Hindlimb muscle (tissue), 1 donor: ENCODE measurements around the gene SLIT3. TPM values are rescaled to one million over a fixed set of nuclear protein-coding genes. Genes with fewer than 3 reads are reported as not detected.

Experiments used
- DNase-seq: peaks from one replicate; pipeline ENCODE4 v3.0.0-alpha.2; 2013
- polyA plus RNA-seq: library from polyadenylated mRNA; unstranded; fragments of 120-200 nt; gene quantifications from one replicate; pipeline ENCODE4 v1.2.1, GENCODE V29; 2013; ENCODE audit not compliant: insufficient read length

Gene SLIT3
- polyA plus RNA-seq, 1 donor: 7.5 TPM

DNA sequence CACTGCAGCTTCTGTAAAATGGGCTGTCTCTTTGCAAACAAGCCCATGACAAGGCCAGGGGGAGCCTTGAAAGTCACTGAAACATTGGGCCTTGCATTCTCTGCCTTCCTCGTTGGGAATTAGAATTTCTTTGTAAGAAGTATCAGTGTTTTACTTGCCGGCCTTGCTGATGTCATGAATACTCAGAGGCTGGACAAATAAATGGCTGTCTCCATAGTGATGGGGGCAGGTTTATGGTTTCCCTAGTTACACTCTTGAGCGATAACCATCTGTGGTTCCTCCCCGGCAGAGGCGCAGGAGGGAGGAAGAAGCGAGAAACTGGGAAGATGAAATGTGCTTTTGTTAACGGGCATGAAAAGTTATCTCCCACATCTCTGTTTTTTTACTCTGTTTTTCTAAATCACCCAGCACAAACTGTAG, 449.0 kb downstream of the SLIT3 start:
- no peak for DNase-seq

DNA sequence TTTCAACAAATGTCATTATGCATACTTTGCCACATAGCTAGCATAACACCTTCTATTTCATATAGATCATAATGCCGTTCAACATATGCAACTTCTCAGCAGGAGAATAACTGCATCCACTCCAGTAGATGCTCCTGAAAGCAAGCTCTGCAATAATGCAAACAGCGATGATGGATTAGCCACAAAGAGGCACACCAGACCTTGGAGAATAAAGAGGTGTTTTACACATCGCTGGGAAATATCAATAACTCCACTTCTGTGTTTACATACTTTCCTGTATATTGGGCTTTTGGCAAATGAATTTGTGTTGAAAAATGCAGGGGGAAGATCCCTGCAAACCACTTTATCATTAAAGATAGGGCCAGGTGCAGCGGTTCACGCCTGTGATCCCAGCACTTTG, 450.3 kb downstream of the SLIT3 start:
- DNase-seq: no peak

DNA sequence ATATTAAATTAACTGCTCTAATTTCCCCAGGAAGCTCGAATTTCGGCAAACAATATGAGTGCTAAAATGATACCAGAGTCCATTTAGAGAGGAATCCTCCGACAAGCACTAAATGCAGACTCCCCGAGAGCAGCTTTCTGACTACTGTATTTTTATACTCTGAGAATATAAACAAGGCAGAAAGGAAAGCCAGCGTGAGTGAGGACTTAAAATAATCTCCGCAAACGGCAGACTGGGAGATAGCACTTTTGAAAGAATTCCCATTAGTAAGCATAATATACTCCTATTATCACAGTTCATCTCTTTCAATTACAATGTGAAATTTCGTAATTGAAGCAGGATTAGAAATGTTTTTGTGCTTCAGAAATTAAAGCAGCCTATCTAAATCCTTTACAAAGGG, 452.4 kb downstream of the SLIT3 start:
- no peak for DNase-seq

DNA sequence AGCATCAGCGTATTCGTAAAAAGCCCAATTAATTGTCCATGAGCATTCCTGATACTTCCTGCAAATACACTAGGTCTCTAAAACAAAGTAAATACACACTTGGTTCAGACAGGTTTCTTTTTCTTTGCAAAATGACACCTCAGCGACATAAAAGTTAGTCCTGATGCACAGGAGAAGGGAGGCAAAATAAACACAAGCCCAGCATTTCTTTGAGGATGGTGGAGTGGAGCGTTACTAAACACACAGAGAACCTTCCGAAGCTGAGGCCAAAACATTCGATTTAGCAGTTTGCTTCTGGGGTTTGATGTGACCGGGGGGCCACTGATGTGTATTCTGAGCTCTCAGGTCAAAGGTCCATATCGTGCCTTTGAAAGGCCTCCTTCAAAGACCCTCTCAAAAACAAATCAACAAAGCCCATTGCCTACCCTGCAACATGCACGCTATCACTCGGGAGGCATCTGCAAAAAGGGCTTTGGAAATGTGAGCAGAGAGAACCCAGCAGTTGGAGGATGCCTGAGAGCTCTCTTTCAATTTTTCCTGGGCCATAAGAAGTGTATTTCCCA, 453.3 kb downstream of the SLIT3 start:
- DNase-seq: no peak

DNA sequence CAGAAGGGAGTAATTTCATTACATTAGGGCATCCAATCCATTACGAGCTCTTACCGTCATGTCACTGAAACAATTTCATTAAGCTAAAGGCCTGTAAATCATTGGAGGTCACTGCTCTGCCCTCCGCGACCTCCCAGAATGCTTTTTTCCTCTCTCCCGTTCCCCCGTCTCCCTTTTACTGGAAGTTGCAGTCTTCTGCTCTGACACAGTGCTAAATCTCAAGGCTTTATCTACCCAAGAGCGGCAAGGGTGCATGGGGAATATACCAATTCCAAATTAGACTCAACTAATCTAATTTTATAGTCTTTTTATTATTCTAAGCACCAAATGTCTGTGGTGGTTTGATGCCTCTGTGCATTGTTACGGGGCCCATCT, 456.0 kb downstream of the SLIT3 start:
- DNase-seq: no peak

DNA sequence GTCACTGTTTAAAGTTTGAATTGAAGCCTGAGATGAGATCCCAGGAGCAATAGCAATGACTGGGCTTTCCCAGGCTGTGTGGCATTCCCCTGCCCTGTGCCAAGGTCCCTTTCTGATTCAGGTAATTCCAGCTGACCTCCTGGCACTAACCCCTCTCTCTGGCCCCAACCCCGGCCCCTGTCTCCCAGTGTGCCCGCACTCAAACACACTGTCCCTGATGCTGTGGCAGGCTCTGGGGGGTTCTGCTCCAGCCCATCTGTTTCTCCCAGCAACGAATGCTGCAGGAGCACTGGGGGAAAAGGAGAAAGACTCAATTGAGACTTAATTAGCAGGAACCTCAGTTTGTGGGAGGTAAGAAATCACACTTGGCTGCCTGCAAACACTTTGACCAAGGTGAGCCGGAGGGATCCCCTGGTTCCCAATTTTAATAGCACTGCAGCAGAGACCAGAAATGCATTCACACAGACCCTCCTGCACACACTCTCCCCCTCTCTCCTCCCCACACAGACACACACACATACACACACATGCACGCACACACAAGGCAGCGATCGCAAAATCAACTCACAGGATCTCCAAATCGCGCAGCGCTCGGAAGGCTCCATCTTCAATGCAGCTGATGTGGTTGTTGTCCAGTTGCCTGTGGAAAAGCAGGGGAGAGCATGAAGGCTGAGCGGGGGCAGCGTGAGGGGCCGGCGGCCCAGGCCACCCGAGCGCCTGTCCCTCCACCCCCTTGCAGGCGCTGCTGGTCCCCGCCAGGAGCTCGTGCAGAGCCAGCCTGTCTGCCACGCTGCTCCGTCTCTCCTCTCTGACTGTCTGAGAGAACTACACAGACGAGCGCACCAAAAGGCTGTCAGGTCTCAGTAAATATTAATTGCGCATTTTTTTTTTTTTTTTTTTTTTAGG, 456.7 kb downstream of the SLIT3 start:
- DNase-seq: no peak

DNA sequence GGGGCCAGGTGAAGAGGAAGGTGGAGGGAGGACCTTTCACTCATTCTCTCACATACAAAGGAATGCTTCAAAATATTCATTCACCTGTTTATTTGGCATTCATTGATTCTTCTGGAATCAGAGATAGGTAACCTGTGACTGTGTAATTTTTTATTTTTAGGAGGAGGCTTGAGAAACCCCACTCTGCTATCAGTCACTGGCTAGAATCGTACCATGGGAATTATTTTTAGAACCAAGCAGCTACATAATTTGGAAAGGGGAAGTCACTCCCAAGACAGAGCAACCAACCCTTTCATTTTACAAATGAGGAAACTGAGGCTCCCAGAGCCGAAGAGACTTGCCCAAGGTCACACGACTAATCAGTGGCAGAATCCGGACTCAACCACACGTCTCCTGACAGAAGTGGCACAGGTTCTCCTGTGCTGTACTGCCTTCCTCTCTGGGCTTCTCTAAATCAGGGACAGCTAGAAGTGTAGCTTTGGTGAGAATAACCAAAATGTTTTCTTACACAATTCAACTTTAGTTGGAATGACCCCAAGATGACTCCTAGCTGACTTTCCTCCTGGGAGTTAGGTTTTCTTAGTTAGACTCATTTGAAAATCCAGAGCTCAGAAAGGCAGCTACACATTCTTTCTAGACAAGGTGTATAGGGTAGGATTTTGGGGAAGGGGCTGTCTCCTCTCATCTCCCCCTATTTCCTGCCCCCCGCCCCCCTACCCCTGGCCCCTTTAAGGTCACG, 457.5 kb downstream of the SLIT3 start:
- no peak for DNase-seq

DNA sequence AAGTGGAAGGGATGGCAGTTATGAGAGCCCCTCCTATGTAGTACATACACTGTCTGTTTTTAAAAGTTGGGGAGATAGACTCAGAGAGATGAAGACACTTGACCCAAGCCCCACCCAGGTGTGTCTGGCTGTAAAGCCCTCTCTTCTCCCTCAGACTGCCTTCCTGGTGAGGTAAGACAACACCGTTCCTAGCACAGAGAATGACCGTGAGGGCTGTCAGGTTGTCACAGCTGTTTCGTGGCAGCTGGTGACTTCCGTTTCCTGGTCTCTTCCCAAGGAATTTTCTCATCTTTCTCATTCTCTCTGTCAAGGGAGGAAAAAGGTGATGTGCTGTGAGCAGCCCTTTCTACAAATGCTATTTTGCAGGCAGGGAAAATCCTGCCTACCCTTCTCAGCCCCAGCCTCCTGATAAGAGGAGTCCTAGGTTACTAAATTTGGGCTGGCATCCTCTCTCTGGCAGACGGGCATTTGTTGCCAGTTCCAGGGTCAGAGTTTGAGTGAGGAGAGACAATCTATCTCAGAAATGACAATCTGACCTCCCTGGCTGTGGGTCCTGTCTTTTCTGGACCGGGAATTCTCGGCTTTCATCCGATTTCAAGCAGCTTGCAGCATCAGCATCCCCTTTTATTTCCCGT, 458.3 kb downstream of the SLIT3 start:
- DNase-seq: no peak

DNA sequence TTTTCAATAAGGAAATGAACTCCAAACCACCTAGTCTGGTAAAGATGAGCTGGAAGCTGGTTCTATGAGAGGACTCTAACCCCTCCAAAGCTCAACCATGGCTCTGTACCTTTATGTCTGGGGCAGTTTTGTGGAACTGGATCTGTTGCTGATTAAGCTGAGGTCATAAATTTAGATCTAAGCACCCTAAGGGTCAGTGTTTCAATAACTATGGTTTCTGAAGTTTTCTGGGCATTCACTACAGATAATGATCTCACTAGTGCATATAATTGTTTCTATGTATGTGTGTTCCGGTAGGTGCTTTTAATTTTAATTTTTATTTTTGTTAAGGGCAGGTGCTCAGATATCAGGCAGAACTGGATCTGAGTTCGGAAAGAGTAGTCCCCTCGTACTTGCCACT, 463.1 kb downstream of the SLIT3 start:
- no peak for DNase-seq

DNA sequence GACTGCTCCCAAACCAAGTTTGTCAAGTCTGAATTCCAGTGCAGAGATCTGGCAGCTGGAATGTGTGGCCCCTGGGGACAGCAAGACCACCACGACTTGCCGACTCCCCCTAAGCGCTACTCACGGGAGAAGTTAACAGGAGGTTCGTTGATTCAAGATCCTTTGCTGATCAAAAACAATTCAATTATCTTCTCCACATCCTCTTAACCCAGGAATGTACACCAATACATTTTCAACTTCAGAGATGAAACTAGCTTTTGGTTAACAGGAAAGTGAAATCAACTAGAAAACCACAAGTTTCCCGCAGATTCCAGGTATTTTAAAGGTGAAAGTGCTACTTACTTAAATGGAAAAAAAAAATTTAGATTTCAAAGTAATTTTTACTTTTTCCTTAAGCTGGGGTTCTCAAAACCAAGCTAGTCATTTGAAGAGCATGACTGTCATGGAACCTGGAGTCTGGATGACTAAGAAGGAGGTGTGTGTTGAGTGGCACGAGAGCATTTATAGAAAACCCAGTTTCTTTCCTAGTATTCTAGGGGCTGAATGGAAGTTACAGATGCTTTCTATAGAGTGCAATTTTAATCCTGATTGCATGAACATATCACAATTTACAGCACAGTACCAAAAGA, 464.2 kb downstream of the SLIT3 start:
- DNase-seq: no peak

DNA sequence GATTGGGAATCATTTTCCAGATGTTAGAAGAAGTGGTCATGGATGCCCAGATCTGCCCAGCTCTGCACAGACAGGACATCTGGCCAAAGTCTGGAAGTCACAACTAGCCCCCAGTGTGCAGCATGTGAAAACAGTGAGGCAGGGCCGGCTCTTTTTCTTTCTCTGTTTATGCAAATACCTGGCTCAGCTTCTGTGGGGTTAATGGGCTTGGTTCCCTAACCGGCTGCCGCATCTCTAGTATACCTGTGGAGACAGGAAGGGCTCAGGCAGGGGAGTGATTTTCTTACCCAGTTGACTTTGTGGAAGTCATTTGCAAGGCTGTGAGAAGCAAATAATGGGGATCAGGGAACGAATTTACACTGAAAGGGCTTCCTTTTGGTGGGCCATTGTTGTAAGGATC, 467.0 kb downstream of the SLIT3 start:
- DNase-seq: no peak

DNA sequence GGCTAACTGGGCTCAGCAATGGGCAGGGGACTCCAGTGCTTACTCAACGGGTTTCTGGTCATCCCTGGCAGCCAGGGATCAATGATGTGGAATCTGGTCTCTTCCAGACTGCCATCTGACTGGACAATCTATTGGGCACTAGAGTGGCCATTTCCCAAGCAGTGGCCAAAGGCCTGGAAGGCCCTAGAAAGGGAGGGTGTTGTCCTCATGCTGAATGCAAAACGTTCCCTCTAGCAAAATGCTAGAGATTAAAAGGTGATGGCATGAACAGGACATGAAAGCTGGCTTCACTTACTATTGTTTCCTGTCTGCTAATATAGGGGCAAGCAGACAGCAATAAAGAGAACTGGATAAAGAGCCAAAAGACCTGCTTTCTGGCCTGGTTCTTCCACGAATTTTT, 467.6 kb downstream of the SLIT3 start:
- DNase-seq: no peak

DNA sequence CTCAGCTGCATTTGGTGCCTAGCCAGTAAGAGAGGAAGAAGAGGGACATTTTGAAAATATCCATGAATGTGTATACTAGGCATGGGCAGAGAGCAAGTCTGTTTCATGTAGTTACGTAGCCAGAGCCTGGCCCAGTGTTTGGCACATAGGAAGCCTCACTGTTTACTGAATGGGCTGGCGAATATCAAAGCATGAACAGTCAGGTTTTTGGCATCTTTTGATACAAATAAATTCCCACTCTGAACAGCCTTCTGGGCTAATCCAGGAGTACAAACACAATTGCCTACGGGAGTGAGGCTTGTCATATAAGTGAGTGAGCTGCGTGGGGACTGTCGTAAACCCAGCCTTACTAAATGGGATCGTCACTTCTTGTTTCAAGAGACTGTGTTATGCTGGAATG, 468.6 kb downstream of the SLIT3 start:
- no peak for DNase-seq

DNA sequence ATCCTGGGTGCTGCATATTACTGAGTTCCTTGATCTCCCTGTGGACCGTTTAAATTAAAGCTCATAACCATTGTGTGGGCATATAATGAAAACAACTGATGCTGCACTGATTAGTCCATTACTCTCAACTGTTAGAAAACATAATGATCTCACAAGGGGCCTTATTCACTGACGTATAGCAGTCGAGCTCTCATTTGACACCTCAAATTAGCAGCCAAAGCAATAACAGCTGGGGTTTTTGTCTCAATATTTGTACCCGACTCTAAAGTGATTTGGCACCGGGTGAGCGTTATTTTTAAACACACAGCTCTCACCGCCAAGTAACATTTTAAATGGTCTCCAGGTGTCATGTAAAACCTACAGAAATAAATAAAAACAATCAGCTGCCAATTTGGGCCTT, 469.6 kb downstream of the SLIT3 start:
- no peak for DNase-seq

DNA sequence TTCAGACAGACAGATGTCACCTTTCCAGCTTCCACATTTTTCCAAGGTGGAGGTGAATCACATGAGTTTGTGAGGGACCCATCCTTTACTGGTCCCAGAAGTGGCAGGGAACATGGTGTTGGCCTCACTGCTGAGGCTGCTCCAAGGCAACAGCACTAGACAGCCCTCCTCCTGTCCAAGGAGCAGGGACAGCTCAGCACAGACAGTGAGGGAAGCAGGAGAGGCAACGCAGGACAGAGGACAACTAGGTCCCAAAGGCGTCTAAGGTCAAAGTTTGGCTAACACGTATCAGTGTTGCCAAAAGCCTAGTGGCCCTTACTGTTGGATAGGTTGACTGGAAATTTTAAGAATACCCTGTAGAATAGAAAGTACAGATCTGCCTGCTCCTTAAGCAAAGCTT, 470.1 kb downstream of the SLIT3 start:
- no peak for DNase-seq

DNA sequence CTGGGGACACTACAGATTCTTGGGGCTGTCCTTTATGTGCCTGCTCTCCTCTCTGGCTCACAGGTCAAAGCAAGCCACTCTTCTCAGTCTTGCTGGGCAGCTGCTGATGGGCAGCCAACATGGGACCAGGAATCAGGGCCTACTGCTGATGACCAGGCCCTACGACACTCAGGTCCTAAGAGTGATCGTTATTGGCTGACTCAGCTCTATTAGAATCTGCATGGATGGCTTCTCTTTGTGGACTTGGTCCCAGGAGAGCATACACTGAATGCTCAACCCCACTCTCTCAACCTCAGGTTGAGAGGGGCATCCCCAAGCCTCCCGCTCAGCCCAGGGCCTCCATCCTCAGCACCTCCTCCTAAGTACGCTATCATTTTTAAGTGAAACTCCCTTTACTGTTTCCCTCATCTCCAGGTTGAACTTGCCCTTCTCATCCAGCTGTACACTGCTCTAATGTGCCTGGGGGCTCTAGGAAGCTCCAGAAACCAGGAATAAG, 471.0 kb downstream of the SLIT3 start:
- DNase-seq: no peak

DNA sequence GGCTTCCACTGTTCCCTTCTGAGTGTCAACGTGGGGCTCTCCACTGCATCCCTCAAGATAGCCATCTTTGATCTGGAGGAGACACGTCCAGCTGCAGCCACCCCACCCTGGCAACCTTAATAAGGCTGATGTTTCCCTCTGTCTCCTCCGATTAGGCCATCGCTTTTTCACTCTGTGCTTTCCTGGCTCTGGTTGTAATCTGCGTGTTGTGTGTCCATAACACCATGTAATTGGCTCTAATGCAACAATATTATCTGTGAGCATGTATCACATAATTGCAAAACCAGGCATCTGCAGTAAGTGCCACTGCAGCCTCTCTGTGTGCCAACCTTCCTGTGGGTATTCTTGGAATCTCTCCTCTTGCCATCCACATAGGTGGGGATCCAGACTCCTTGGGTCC, 471.9 kb downstream of the SLIT3 start:
- DNase-seq: no peak

DNA sequence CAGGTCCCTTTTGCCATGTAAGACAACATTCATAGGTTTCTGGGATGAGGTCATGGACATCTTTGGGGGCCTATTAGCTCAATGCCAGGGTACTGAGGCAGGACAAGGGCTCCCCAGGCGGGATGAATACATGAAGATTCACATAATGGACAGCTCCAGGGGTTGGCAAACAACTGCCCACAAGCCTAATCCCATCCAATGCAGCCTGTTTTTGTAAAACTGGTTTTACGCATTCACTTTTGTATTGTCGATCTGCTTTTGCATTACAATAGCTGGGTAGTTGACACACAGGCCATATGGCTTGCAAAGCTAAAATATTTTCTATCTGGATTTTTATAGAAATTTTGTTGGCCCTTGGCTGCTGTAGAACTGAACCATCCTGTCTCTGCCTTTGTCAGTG, 473.3 kb downstream of the SLIT3 start:
- no peak for DNase-seq

DNA sequence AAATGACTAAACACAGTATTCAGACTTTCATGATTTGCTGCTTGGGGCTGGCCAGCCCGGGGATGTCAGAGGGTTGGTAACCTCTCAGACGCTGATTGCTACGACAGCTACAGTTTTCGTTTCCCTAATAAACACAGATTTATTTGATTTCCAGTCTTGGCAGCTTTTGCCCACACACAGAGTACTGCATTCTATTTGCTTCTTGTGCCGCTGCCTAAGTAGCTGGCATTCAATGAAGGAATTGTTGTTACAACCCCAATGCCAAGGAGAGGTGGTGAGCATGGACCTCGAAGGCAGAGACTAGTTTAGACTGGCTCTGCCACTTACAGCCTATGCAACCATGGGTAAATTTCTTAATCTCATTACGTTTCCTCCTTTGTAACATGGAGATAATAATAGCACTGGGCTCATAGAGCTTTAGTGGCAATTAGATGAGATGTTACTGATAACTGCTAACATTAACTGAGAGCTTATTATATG, 474.7 kb downstream of the SLIT3 start:
- DNase-seq: no peak

DNA sequence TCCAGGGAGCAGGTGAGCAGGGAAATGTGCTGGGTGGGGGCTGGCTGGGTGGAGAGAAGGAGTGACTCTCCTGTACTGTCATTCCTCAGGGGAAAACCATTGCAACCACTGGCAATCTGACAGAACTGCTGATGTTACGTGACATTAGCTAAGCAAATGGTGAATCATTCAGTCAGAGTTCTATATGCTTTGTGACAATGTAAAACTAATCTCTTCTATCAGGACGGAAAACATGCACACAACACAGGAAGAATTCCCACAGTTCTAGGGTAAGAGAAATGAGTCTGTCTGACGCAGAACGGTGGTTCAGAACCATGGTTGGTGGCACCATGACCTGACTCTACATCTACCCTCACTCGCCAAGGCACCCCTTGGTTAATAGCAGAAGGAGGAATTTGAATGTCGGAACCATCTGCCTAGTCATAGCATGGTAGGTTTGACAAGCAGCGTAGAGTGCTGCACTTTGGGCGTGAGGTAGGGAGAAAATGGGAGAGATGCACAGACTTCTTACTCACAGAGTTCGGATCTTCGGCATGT, 478.1 kb downstream of the SLIT3 start:
- no peak for DNase-seq

DNA sequence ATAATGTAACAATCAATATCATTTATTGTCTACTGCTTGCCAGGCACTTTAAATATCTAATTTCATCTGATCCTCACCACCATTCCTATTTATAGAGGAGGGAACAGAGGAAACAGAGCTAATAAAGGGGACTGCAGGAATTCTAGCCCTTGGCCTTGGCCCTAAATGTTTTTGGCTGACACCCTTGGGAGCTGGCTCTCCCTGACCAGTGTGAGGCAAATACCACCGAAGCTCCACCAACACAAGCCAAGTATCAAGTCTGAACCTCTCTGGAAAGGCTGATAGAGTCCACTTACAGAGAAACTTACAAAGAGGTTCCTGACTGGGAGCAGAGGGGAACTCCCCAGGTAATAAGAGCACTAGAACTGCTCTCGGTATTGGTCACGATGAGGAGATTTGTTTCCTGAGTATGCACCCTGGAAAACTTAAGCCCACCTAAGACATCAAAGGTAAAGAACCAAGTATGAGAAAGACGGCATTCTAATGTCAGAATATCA, 478.6 kb downstream of the SLIT3 start:
- DNase-seq: no peak

DNA sequence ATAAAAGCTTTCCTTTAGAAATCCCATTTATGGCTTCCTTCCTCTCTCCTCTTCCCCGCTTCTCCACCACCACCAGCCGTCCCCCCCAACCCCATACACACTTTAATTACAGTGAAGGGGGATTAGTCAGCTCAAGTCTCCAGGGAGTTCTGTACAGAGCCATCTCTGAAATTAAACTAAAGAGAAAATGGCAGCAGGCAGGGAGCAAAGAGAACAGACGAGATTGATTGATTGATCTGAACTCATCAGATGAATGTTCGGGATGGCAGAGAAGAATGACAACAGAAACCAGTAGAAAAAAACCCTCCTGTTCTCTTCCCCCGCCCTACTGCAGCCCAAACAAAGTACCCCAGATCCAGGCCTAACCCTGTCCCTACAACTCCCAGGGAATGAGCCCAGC, 480.1 kb downstream of the SLIT3 start:
- DNase-seq: no peak
